GM12892 (cell line): ENCODE results near the gene FAT4.

Source experiments
- POLR2A ChIP-seq: IDR thresholded peaks from 2 replicates; pipeline ENCODE4 v1.6.1; 2011; ENCODE audit warnings: low read depth, low read length, control low read depth
- POLR2AphosphoS5 ChIP-seq: IDR thresholded peaks from 2 replicates; pipeline ENCODE4 v1.6.1; 2011; ENCODE audit warnings: low read depth, low read length, control low read depth

GRCh38 chr4:125316791-125317524 lies 2.2 kb downstream of the FAT4 start:
- TF ChIP-seq POLR2A (no peak), POLR2AphosphoS5 (no peak)
